Panc1 (cell line): ENCODE data around the gene PPP1R1B.

Source experiments
- POLR2AphosphoS5 ChIP-seq: IDR thresholded peaks from 2 replicates; pipeline ENCODE4 v1.6.1; 2012; ENCODE audit warnings: mild to moderate bottlenecking, low read depth, low read length, moderate library complexity
- SIN3A ChIP-seq: IDR thresholded peaks from 2 replicates; pipeline ENCODE4 v1.6.1; 2012; ENCODE audit warnings: low read depth, mild to moderate bottlenecking, low read length, moderate library complexity, borderline replicate concordance; ENCODE audit not compliant: insufficient read depth
- TCF7L2 ChIP-seq: IDR thresholded peaks from 2 replicates; pipeline ENCODE4 v1.6.1; 2011; ENCODE audit warnings: mild to moderate bottlenecking, low read depth, low read length, inconsistent platforms
- TF ChIP-seq, protein P1 (sequence below): fragments of 450-650 bp; IDR thresholded peaks from 2 replicates; pipeline ENCODE4 v1.5.1; 2017; ENCODE audit warnings: mild to moderate bottlenecking
- TF ChIP-seq, protein P2 (sequence below), 2 experiments: IDR thresholded peaks; 2 replicates each; pipeline ENCODE4 v1.6.1; 2011 to 2012; ENCODE audit warnings: low read depth in 2 of 2, control low read depth in 1 of 2, low read length in 1 of 2, mild to moderate bottlenecking in 1 of 2, moderate library complexity in 1 of 2; ENCODE audit not compliant: insufficient read depth in 1 of 2

DNA sequence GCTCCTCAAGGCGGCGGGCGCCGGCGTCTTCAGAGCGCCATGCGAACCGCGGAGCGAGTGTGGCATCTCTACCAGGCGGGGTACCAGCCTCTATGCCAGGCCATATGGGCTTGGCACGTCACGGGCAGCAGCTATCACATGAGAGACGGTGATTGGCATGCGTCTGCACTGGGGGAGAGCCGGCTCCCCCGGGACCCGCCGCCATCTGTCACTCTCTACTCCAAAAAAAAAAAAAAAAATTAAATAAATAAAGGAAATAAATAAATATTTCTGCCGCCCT is 19.0 kb upstream of the PPP1R1B start, which contains the start of gene NEUROD2:
- TF ChIP-seq, protein P1, sequence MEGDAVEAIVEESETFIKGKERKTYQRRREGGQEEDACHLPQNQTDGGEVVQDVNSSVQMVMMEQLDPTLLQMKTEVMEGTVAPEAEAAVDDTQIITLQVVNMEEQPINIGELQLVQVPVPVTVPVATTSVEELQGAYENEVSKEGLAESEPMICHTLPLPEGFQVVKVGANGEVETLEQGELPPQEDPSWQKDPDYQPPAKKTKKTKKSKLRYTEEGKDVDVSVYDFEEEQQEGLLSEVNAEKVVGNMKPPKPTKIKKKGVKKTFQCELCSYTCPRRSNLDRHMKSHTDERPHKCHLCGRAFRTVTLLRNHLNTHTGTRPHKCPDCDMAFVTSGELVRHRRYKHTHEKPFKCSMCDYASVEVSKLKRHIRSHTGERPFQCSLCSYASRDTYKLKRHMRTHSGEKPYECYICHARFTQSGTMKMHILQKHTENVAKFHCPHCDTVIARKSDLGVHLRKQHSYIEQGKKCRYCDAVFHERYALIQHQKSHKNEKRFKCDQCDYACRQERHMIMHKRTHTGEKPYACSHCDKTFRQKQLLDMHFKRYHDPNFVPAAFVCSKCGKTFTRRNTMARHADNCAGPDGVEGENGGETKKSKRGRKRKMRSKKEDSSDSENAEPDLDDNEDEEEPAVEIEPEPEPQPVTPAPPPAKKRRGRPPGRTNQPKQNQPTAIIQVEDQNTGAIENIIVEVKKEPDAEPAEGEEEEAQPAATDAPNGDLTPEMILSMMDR = no peak
- TF ChIP-seq, protein P2, sequence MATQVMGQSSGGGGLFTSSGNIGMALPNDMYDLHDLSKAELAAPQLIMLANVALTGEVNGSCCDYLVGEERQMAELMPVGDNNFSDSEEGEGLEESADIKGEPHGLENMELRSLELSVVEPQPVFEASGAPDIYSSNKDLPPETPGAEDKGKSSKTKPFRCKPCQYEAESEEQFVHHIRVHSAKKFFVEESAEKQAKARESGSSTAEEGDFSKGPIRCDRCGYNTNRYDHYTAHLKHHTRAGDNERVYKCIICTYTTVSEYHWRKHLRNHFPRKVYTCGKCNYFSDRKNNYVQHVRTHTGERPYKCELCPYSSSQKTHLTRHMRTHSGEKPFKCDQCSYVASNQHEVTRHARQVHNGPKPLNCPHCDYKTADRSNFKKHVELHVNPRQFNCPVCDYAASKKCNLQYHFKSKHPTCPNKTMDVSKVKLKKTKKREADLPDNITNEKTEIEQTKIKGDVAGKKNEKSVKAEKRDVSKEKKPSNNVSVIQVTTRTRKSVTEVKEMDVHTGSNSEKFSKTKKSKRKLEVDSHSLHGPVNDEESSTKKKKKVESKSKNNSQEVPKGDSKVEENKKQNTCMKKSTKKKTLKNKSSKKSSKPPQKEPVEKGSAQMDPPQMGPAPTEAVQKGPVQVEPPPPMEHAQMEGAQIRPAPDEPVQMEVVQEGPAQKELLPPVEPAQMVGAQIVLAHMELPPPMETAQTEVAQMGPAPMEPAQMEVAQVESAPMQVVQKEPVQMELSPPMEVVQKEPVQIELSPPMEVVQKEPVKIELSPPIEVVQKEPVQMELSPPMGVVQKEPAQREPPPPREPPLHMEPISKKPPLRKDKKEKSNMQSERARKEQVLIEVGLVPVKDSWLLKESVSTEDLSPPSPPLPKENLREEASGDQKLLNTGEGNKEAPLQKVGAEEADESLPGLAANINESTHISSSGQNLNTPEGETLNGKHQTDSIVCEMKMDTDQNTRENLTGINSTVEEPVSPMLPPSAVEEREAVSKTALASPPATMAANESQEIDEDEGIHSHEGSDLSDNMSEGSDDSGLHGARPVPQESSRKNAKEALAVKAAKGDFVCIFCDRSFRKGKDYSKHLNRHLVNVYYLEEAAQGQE (IDR thresholded peaks at IDR 0.05; ENCODE audit: insufficient read depth in 1 of 2, low read depth in 2 of 2, low read length in 1 of 2) = no peak
- TF ChIP-seq POLR2AphosphoS5 (no peak), SIN3A (no peak), TCF7L2 (no peak)
